ENCODE results near the gene DAPL1. TPM values are rescaled to one million over a fixed set of nuclear protein-coding genes. Genes with fewer than 3 reads are reported as not detected.

DAPL1 gene
- total RNA-seq, 1 donor from 2014 or later, result not detected

DNA sequence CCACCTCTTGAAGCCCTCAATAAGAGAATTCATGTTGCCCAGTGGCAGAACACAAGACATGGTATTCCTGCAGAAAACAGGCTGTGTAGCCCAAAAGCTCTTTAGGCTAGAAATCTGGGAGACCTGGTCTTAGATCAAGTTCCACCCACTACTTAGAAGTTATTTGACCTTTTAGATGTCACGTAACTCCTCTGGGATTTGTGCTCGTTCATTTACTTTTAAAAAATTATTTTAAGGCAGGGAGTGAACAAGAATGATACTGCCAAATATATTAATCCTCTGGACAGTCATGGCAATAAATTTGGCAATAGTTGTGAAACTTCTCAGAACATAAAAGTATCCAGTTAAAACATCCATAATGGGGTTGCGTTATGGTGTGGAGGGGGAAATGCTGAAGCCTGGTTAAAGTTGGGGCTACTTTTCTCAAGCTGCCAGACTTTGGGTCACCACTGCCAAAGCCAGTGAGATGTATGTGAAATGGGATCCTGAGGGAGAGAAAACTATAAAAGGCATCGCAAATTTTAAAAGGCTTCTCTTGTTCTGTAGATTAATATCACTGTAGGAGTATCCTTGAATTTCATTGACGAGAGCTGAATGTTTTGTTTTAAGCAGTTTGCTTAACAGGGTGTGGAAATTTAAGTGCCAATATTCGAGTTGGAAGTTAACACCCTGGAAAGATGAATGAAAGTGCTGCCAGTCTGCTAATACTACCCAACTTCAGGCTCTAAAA is 15.8 kb downstream of the DAPL1 start:
- no peak overlapping the region for H3K4me3 ChIP-seq
- H3K4me1 ChIP-seq, result no peaks in the 10 kb centered on the region
- TF ChIP-seq, protein P1, sequence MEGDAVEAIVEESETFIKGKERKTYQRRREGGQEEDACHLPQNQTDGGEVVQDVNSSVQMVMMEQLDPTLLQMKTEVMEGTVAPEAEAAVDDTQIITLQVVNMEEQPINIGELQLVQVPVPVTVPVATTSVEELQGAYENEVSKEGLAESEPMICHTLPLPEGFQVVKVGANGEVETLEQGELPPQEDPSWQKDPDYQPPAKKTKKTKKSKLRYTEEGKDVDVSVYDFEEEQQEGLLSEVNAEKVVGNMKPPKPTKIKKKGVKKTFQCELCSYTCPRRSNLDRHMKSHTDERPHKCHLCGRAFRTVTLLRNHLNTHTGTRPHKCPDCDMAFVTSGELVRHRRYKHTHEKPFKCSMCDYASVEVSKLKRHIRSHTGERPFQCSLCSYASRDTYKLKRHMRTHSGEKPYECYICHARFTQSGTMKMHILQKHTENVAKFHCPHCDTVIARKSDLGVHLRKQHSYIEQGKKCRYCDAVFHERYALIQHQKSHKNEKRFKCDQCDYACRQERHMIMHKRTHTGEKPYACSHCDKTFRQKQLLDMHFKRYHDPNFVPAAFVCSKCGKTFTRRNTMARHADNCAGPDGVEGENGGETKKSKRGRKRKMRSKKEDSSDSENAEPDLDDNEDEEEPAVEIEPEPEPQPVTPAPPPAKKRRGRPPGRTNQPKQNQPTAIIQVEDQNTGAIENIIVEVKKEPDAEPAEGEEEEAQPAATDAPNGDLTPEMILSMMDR (IDR thresholded peaks at IDR 0.05), result no peak
- intact Hi-C loops (cut with DNase I), result no loop called here
- ATAC-seq (no peak), DNase-seq (no peak)
- no peaks in the 10 kb centered on the region for H3K9me3 ChIP-seq
- no peaks in the 10 kb centered on the region for H3K36me3 ChIP-seq
- no peak overlapping the region for H3K27ac ChIP-seq
- no peaks in the 10 kb centered on the region for H3K27me3 ChIP-seq

DNA sequence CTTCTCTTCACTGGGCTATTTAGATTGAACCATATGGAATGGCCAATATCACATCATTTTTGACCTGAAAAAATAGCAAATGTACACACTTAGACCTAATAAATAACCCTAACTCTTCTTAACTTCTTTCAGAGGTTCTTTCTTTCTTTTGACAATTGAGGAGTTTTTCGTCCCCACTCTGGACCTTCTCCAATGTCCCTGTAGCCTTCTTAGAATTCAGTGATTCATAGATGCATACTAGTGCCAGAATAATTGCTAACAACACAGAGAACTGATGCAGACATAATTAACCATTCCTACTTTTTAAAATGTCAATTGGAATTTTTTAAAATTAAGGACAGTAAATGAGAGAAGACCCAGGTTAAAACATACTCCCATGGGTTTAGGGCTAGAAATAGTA is 20.0 kb downstream of the DAPL1 start:
- TF ChIP-seq, protein P1 (IDR thresholded peaks at IDR 0.05), result no peak
- DNase-seq (no peak), ATAC-seq (no peak)
- Histone ChIP-seq H3K9me3 (no peaks in the 10 kb centered on the region), H3K27ac (no peak overlapping the region), H3K4me3 (no peak overlapping the region), H3K4me1 (no peaks in the 10 kb centered on the region), H3K27me3 (no peaks in the 10 kb centered on the region), H3K36me3 (no peaks in the 10 kb centered on the region)
- intact Hi-C loops (cut with DNase I), result no loop called here

DNA sequence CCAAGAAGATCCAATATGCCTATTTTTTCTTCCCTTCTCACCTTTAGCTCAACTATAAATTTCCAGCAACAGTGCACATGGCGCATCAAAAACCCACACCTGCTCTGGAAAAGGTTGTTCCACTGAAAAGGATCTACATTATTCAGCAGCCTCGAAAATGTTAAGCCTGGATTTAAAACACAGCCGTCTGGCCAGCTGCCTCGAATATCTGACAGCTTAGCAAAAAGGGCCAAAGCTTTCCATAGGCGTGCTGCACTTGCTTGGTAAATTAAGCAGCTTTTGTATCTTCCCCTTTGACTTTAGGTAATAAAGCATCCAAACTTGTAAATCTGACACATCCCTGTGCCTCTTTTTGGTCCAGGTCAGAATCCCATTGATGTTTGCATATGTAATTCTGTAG is 20.5 kb downstream of the DAPL1 start:
- Histone ChIP-seq H3K4me1 (no peaks in the 10 kb centered on the region), H3K9me3 (no peaks in the 10 kb centered on the region), H3K36me3 (no peaks in the 10 kb centered on the region), H3K27me3 (no peaks in the 10 kb centered on the region), H3K4me3 (no peak overlapping the region), H3K27ac (no peak overlapping the region)
- ATAC-seq (no peak), DNase-seq (no peak)
- intact Hi-C loops (cut with DNase I), result no loop called here
- TF ChIP-seq, protein P1 (IDR thresholded peaks at IDR 0.05), result no peak

DNA sequence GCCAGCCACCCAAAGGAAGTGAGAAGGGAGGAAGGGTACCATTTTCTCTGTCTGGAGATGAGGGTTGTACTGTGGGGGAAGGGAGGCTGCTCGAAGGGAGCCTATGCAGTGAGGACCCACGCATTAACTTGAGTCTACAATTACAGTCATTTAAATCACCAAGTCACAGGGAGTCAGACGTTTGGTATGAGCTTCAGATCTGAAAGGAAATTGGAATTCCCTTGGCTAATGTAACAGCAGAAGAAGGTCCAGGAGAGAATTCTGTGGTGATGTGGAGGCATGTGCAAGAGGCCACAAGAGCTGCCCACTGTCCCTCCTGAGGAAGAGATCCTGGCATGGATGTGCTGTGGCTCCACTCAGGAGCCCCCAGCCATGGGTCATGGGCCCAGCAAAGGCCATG is 22.5 kb downstream of the DAPL1 start:
- Histone ChIP-seq H3K9me3 (no peaks in the 10 kb centered on the region), H3K4me1 (no peaks in the 10 kb centered on the region), H3K27ac (no peak overlapping the region), H3K27me3 (no peaks in the 10 kb centered on the region), H3K36me3 (no peaks in the 10 kb centered on the region), H3K4me3 (no peak overlapping the region)
- no peak for DNase-seq
- intact Hi-C loops (cut with DNase I), result no loop called here
- no peak for ATAC-seq
- TF ChIP-seq, protein P1 (IDR thresholded peaks at IDR 0.05), result no peak

DNA sequence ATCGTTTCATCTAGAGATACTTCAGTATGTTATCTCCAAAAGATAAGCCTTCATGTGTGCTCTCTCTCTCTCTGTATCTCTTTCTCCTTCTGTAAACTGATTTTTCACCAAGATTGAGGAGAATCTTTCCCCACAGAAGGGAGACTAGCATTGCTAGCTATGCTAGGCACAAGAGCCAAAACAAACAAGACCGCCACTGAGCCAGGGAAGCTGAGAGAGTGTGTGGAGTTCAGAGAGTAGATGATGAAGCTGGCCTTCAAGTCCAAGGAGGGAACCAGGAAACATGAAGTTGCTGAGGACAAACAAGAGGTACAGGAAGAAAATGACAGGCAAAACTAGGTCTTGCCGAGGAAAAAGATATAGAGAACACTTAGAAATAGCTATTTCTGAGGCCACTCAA is 23.4 kb downstream of the DAPL1 start:
- Histone ChIP-seq H3K27me3 (no peaks in the 10 kb centered on the region), H3K27ac (no peak overlapping the region), H3K9me3 (no peaks in the 10 kb centered on the region), H3K36me3 (no peaks in the 10 kb centered on the region), H3K4me1 (no peaks in the 10 kb centered on the region), H3K4me3 (no peak overlapping the region)
- TF ChIP-seq, protein P1 (IDR thresholded peaks at IDR 0.05), result no peak
- DNase-seq (no peak), ATAC-seq (no peak)
- intact Hi-C loops (cut with DNase I), result no loop called here

DNA sequence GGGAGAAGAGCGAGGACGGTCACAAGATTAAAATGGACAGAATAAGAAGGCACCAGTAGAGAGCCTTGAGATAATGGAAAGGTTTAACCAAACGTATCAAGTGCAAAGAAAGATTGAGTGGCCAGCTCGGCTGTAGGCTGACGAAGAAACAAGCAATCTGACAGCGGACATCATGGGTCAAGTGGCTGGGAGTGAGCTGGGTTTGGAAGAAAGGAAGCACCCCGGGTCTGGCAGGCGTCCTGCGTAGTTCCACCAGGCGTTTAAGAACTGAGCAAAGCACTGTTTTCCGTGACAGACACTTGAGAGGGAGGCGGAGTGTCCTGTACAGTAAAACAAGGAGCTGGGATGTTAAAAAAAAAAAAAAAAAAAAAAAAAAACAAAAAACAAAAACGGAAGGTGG is 27.1 kb downstream of the DAPL1 start:
- H3K27ac ChIP-seq, result no peak overlapping the region
- no peaks in the 10 kb centered on the region for H3K4me1 ChIP-seq
- ATAC-seq (peak; percentile 57), DNase-seq (no peak)
- no peak overlapping the region for H3K4me3 ChIP-seq
- no peaks in the 10 kb centered on the region for H3K36me3 ChIP-seq
- TF ChIP-seq, protein P1 (IDR thresholded peaks at IDR 0.05), result no peak
- H3K27me3 ChIP-seq, result no peaks in the 10 kb centered on the region
- intact Hi-C loops (cut with DNase I), result no loop called here
- H3K9me3 ChIP-seq, result no peaks in the 10 kb centered on the region

Data from upper lobe of right lung (tissue), 1 donor.